Activated CD4-positive, alpha-beta T cell treated with anti-CD3 and anti-CD28 coated beads for 1 hour (primary cell): Measurements from ENCODE around the gene UCKL1.
"Not testable (repeated sequence)": the region's sequence is repeated elsewhere in the genome, so short reads cannot be mapped to it uniquely, and the experiment has no call there.

Source experiments
- DNase-seq: peaks from one replicate; pipeline ENCODE4 v3.0.0-alpha.2; 2020

Gene UCKL1

DNA sequence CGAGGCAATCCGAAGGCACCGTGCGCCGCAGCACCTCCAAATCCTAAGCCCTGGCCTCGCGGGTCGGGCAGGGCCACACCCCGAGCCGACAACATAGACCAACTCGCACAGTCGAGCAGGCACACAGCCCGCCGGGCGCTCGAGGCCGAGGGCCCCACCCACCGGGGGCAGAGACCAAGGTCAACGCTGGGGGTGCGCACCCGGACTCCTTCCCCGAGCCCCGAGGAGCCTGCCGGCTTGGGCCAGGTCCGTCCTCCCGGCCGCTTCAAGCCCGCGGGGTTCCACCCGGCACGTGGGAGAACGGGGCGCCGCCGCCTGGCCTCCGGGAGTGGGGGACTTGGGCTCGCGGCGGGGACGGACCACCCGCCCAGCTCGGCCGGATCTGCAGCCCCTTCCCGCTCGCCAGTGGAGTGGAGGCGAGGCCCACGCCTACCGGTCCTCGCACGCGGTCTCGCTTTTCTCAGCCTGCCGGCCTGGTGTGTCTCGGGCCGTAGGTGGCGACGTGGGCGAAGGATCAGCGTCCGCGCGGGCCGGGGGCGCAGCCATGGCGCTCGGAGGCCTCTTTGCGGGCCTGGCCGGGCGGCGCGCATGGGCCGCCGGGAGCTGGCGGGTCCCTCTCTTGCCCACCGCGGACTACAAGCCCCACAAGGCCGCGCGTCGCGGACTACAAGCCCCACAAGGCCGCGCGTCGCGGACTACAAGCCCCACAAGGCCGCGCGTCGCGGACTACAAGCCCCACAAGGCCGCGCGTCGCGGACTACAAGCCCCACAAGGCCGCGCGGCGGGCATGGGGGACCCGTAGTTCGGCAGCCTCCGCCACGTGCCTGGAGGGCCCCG, at the start of gene UCKL1:
TSS of gene UCKL1 (minus strand) at position 590 of the 837 bp plus-strand sequence. CDS start at position 546, 44 bp downstream.
- peak; percentile 86 for DNase-seq

DNA sequence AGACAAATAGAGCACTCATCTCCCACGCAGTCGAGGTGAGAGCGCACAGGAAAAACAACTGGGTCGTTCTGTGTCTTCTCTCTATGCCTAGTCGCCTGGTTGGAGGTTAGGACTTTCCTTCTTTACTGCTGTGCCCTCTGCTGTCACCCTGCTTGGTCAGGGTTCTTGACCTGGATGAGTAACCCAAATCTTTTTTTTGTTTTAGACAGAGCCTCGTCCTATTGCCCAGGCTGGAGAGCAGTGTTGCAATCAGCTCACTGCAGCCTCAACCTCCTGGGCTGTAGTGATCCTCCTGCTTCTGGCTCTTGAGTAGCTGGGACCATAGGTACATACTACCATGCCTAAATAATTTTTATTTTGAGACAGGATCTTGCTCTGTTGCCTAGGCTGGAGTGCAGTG, 49.2 kb upstream of the UCKL1 start:
- no peak for DNase-seq

DNA sequence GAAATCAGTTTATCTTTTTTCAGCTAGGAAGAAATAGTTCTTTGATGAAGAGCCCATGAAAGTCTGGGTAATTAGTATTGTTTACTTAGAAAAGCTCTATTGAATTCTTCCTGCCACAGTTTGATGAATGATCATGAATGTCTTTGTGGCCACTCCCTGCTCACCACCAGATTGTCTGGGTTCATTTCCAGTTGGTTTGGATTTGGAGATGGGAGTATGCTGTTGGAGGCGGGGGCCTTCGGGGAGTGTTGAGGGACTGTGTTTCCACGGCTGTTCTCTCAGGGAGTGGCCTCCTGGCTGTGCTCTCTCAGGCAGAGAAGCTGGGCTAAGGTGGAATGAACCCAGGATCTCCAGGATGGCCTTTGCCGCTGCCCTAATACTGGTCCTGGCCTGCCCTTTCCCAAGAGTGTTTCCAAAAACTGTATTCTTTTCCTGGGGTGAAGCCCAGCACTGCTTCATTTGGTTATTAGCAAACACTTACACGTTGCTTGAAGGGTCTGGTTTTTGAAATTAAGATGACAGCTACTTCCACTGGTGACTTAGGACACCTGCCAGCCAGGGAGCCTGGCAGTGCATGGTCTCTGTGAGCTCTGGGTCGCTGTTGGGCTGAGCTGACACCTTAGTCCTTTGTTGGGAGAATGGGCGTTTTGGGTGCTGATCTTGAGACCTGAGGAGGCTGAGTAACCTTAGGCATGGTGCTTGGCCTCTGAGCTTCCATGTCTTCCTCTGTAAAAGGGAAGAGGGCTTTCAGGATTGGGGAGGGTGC, 47.9 kb upstream of the UCKL1 start:
- no peak for DNase-seq

DNA sequence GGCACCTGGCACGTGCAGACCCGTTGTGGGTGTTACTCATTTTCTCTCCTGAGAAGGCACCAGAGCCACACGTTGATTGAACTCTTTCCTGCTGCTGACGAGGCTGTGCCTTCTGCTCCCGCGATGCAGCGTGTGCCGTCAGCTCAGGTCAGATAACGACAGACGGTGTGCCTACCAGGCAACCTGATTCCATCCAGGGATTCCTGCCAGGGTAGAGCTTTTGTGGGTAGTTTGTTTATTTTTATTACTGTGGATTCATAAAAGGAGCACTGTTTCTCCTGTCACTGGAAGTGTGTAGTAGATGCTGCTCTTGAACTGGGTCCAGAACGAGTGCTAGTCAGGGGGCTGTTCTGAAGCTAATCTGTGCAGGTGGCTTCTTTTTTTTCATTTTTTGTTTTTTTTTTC, 45.4 kb upstream of the UCKL1 start:
- no peak for DNase-seq

DNA sequence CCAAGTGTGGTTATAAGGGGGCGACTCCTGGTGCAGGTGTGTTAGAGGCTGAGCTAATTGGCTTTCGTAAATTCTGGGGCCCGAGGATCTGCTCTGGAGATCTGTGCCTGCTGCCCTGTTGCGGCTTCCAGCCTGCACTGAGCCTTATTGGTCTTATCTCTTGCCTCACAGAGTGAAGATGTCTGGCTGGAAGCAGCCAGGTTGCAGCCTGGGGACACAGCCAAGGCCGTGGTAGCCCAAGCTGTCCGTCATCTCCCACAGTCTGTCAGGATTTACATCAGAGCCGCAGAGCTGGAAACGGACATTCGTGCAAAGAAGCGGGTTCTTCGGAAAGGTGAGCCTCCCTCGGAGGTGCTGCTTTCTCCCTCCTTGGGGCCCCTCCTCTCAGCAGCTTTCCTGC, 44.7 kb upstream of the UCKL1 start:
- DNase-seq = no peak

DNA sequence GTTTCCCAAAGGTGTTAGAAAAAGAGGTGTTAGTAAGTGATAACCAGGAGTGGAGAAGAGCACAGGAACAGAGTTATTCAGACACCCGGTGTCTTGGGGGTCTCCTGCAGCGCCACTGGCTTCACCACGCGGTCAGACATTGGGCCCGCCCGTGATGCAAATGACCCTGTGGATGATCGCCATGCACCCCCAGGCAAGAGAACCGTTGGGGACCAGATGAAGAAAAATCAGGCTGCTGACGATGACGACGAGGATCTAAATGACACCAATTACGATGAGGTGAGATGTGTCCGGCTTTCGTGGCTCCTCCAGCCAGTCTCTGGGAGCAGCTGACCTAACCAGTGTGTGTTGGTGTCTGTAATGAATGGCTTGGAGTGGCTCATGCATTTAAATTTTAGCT, 26.7 kb upstream of the UCKL1 start:
- DNase-seq = no peak

DNA sequence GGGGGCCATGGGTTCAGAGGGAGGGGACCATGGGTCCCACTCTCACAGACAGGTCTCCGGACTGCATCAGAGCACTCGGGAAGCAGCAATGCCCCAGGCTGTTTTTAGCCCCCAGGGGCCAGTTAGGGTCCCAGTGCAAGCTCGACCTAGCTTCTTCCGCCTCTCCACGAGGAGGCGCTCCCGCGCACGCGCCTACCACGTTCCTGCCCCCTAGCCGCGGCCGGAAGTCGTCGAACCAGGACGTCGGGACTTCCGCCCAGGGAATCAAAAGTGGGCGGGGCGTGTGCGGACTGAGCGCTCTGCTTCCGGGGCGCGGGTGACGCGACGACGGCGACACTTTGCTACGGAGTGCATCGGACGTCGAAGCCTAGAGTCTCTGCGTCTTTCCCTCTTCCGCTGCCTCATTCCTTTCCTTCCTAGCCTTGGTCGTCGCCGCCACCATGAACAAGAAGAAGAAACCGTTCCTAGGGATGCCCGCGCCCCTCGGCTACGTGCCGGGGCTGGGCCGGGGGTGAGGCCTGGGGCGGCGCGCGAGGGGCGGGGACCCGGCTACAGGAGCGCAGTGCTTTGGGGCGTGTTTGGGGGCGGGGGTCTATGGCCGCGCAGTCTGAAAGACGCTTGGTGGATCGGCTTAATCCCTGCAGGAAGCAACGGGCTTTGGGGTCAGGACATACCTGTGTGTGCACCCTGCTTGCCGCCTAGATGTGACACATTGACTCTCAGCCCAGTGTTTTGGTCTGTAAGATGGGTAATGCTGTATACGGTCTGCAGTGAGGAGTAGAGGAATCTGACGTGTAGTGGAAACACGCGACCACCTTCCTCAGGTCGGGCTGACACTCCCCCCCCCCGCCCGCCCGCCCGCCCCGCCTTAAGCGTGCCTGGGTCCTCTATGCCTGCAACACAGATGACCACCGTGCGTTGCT, 24.9 kb upstream of the UCKL1 start, which contains the start of gene PRPF6:
TSS of gene PRPF6 (plus strand) at position 327 of the 923 bp plus-strand sequence. CDS start at position 441, 114 bp downstream.
- peak; percentile 90 for DNase-seq

DNA sequence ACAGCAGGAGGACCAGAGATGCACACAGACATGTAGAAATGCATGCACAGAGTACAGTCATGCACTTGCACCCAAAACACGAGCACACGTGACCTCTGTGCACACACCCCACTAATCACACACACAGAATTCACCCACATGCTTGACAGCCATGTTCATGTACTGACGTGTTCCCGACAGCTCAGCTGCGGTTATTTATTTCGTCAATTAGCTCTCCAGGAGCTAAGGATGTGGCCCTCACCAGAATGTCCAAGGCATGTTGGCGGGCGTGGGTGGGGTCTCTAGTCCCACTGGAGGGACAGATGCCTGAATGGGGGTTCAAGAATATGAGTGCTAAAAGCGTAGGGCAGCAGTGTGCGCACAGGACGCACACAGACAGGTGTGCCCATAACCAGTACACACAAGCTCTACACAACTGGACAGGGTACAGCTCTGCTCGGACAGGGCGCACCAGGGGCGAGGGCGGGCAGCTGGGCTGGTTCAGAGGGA, 24.1 kb upstream of the UCKL1 start:
- DNase-seq = peak; percentile 12

DNA sequence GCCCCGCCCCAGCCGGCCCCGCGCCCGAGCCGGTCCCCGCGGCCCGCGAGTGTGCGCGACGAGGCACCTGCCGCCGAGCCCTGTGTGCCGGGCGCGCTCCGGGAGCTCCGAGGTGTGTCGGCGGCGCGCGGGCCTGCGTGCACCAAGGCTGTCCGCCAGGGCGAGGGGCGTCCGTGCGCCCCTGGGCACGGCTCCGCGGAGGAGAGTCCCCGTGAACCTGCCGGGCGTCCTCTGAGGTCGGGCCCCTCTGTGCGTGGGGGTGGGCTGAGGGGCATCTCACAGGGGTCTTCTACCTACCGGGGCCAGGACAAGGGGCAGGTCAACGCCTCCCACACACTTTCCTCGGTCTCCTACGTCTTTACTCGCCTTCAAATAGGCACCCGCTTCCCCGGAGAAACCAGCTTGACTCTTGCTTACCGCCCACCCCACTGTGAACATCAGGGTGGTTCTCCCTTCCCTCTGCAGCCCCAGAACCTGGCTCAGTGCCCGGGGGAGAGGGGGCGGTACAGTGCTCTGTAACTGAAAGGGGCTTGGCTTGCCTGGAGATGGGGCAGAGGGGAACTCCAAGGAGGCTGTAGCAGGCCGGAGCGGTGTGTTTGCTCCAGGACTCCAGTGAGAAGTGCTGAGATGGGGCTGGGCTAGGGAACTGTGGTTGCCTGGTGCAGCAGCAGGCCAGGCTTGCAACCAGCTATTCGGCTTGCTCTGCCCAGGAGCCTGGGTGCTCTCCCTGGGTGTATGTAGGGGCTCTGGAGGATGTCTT, 23.5 kb upstream of the UCKL1 start, which contains the start of gene SAMD10:
TSS of gene SAMD10 (minus strand) at position 86 of the 760 bp plus-strand sequence. CDS start 175 bp downstream, outside the sequence.
- DNase-seq = peak; percentile 38

DNA sequence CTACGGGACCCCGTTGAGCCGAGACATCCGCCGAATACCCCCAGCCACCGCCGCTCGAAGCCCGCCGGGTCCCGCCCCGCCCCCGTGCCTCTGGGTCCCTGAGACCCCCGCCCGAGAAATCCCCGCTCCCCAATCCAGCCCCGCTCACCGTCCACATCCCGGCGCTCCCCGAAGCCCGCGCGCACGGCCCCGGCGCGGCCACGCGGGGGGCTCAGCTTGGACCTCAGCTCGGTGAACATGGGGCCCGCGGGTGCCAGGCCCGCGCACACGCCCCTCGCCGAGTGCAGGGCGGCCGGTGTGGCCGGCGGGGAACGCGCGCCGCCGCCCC, 23.0 kb upstream of the UCKL1 start:
- DNase-seq = no peak

DNA sequence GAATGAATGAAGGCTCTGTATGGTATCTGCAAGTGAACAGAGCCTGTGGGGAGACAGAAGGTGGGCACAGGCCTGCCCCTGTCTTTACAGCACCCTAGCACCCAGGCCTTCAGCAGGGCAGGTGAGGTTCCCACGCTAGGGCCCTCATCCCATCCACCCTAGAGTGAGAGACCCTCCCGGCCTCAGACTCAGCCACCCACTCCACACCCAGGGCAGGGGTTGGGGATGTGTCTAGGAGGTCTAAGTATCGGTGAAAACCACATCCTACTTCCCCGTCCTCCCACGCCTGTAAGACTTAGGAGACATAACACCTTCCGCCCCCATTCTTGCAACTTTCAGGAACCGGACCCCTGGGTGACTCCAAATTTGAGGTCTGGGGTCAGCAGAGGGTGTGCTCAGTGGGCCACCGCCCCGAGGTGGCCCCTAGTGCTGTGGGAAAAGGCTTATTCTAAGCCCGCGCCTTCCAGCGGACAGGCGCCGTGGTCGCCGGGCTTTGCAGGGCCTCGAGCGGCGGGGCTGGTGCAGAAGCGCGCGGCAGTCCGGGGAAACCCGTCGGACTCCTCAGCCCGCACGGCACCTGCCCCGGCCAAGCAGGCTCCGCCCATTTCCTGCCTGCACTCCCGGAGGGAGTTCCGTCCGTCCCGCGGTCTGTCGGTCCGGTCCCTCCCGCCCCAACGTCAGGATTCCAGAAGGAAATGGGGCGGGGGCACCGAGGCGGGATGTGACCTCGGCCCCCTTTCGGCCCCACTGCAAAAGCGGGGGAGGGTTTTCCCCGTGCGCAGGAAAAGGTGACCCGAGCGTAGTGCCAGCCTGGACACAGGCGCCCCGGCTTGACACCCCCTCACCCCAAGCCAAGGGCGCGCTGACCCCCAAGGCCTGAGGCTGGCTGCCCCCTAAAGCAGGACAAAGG, 22.4 kb upstream of the UCKL1 start:
- DNase-seq = peak; percentile 34

DNA sequence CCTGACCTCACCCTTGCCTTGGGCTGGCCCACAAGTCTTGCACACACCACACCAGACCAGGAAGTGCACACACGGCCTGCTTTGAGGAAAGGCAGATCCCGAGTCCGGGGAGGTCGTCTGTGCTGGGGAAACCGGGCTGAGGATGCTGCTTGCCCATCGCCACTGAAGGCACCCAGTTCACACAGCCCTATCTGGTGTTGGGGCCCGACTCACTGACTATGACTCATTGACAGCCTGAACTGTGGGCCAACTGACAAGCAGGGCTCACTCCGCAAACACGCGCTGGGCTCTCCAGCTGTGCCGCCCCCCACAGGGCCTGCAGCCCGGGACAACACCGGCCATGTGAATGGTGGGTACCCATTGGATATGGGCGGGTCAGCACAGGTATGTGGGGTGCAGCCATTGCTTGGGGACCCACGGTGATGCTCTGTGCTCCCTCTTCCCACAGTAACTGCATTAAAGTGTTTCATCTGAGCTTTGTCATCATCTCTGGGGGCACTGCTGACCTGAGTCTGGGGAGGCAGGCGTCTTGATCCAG, 21.6 kb upstream of the UCKL1 start:
- DNase-seq = no peak

DNA sequence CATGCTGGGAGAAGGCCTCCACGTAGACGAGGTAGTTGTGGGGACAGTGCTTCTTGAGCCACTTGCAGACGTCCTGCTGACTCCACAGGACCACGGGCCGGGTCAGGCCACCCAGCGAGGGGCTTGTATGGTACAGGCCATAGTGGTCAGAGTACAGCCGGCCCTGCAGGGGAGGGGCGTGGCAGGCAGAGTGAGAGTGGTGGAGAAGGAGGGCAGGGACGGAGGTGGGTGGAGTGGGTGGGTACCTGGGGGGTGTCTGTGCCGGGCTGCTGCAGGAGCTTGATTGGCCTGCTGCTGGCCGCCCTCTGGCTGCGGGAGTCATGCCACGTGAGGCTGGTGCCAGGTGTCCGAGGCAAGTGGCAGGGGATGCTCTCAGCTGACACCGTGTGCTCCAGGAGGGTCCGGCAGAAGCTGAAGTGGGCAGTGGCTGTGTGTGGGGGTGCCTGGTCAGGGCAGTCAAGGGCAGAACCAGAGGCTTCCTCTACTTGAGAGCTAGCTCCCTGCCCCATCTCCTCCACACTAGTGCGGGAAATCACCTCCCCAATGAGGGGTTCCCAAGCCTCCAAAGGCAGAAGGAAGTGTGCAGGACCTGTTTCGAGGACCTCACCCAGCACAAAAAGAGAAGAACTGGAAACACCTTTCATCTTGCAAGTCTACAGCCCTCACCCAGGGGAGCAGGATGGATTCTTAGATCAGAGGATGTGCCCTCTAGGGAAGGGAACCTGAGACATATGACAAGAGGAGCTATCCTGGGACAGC, 20.9 kb upstream of the UCKL1 start:
- no peak for DNase-seq

DNA sequence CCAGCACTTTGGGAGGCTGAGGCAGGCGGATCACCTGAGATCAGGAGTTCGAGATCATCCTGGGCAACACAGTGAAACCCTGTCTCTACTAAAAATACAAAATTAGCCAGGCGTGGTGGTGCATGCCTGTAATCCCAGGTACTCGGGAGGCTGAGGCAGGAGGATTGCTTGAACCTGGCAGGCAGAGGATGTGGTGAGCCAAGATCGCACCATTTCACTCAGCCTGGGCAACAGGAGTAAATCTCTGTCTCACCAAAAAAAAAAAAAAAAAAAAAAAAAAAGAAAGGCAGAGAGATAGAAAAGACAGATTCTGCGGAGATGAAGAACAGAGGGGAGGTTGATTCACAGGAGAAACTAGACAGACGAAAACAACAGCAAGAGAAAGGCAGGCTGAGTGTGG, 20.3 kb upstream of the UCKL1 start:
- DNase-seq = not testable (repeated sequence)

DNA sequence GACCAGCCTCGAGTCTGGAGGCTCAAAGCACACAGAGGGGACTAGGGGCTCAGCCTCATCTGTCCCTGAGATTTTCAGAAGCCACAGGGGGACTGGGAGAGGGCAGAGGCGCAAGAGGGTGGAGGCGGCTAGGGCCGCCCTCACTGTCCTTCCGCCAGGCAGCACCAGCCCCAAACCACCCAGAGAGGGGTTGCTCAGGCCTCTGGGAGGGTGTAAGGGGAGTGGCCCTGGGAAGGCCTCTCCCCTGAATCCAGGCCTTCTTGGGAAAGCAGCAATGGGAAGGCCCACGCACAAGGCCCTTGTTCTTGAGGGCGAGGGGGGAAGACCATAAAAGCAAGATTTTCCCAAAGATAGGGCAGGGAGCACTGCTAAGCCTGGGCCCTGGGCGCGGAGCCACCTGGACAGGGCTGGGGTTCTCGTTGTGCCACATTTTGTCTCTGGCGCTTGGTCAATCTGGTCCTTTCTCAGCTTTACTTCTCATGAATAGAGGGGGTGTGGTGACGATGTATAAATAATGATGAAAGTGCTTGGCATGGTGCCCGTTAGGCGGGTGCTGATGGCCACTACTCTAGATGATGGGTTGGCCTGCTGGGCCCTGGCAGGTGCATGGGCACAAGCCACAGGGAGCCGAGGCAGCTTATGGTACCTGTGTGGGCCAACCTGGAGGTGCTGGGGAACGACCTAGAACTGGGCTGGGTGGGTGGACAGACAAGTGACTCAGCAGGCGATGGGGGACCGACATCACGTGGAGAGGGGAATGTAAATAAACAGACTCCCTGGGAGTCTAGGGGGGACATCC, 18.4 kb upstream of the UCKL1 start:
- DNase-seq = no peak

DNA sequence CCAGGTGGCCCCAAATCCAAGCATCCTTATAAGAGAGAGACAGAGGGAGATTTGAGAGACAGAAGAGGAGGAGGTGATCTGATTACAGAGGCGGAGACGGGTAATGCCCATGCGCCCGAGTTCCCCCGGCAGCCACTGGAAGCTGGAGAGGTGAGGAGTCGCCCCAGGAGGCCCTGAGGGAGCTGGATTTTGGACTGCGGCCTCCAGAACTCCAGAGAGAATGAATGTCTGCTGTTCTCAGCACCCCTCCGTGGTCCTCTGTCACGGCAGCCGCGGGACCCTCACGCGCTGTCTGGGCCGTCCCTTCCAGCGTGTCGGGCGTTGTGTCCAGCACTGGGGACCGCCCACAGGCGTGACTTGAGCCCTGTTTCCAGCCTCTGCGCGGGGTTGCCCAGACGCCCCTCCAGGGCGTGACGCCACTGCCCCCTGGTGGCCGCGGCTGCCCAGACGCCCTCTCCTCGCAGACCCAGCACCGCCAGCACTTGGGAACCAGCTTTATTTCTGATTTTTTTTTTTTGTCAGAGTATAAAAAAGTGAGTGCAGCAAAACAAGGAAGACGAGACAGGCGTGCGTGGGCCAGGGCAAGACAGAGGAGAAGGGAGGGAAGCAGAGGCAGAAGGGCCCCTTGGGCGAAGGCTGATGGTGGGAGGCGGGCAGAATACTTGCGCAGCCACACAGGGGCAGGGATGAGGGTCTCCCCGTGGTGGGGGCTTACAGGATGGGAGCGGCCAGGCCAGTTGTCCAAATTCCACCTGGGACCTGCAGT, 17.6 kb upstream of the UCKL1 start:
- DNase-seq = peak; percentile 66

DNA sequence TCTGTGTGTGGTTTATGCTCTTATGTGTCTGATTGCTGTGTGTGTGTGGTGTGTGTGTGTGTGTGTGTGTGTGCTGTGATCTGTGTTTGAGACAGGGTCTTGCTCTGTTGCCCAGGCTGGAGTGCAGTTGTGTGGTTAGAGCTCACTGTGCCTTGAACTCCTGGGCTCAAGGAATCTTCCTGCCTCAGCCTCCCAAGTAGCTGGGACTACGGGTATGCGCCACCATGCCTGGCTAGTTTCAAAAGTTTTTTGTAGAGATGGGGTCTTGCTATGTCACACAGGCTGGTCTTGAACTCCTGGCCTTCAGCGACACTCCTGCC, 16.9 kb upstream of the UCKL1 start:
- no peak for DNase-seq
